HepG2 (cell line): ENCODE data around the gene PRR9. TPM values are rescaled to one million over a fixed set of nuclear protein-coding genes. Genes with fewer than 3 reads are reported as not detected.

Experiments
- GATA4 ChIP-seq: sonication (generic); IDR thresholded peaks from 2 replicates; pipeline ENCODE4 v1.6.1; 2016; ENCODE audit warnings: antibody characterized with exemption, low read depth, borderline replicate concordance
- HMGXB3 ChIP-seq: sonication (generic); formaldehyde crosslinking; IDR thresholded peaks from 2 replicates; pipeline ENCODE4 v1.4.0; 2020; ENCODE audit warnings: missing genetic modification reagents, borderline replicate concordance
- NONO ChIP-seq, 2 experiments: fragments of 450-650 bp in 1 of 2; sonication (generic) in 1 of 2; formaldehyde crosslinking in 1 of 2; IDR thresholded peaks in 1 of 2; conservative IDR thresholded peaks in 1 of 2; 2 replicates each; pipeline versions ENCODE4 v1.6.1 to v1.8.0; 2017 to 2022; ENCODE audit warnings: mild to moderate bottlenecking in 1 of 2, missing genetic modification reagents in 1 of 2, moderate library complexity in 1 of 2
- SAFB2 ChIP-seq: sonication (generic); formaldehyde crosslinking; IDR thresholded peaks from 2 replicates; pipeline ENCODE4 v1.5.1; 2020; ENCODE audit warnings: missing genetic modification reagents, low read depth, mild to moderate bottlenecking, borderline replicate concordance
- ZHX2 ChIP-seq, 2 experiments: sonication (generic) in 1 of 2; formaldehyde crosslinking in 1 of 2; IDR thresholded peaks; 2 replicates each; pipeline versions ENCODE4 v1.6.1 to v1.9.0; 2014 to 2022; ENCODE audit warnings: antibody characterized with exemption in 1 of 2, borderline replicate concordance in 1 of 2, inconsistent platforms in 1 of 2, low read depth in 1 of 2, missing genetic modification reagents in 1 of 2
- ZNF296 ChIP-seq: sonication (generic); formaldehyde crosslinking; conservative IDR thresholded peaks from 2 replicates; pipeline ENCODE4 v1.5.0; 2020; ENCODE audit warnings: mild to moderate bottlenecking, missing genetic modification reagents
- ZNF780A ChIP-seq: sonication (generic); formaldehyde crosslinking; IDR thresholded peaks from 2 replicates; pipeline ENCODE4 v1.8.0; 2022; ENCODE audit warnings: mild to moderate bottlenecking, missing genetic modification reagents, moderate library complexity
- polyA plus RNA-seq, 8 experiments: library from polyadenylated mRNA; depleted of rRNA in 3 of 8; stranded (reverse) in 7 of 8; unstranded in 1 of 8; fragments of >200 nt; fragmentation: Illumina TruSeq in 4 of 8; extraction: Trizol in 4 of 8; gene quantifications; 2 replicates each; pipeline versions ENCODE4 v1.2.1 to v1.2.3, GENCODE V29; 2011 to 2016; ENCODE audit warnings: low read depth in 4 of 8, missing spikeins in 1 of 8, mixed read lengths in 1 of 8; ENCODE audit not compliant: insufficient read depth in 1 of 8
- total RNA-seq, 5 experiments: library from RNA; depleted of rRNA; stranded (reverse); fragments of >200 nt; fragmentation: Illumina TruSeq; extraction: Trizol; gene quantifications; 2 replicates each; pipeline ENCODE4 v1.2.3, GENCODE V29; 2016; ENCODE audit warnings: low read depth in 1 of 5

PRR9 gene
- total and polyA plus RNA-seq, 2 of the 13 experiments (the other 11 are each of a cell fraction or from before 2014, with no cell fraction given), result not detected

GRCh38 chr1:153231363-153231762 is 14.0 kb downstream of the PRR9 start (continued):
- TF ChIP-seq ZHX2 (IDR thresholded peaks at IDR 0.05; ENCODE audit: low read depth), result no peak
- TF ChIP-seq ZHX2 (CRISPR knock-in tag; IDR thresholded peaks at IDR 0.05; ENCODE audit: borderline replicate concordance), result no peak
- no peak for TF ChIP-seq GATA4
- TF ChIP-seq ZNF780A (CRISPR knock-in tag), result no peak
- no peak for TF ChIP-seq HMGXB3
- TF ChIP-seq NONO (IDR thresholded peaks at IDR 0.05), result no peak
- TF ChIP-seq NONO (CRISPR knock-in tag; conservative IDR thresholded peaks at IDR 0.05), result no peak
- TF ChIP-seq SAFB2 (CRISPR knock-in tag), result no peak
- no peak for TF ChIP-seq ZNF296 (CRISPR knock-in tag)
